Measurements from ENCODE around the gene PRTFDC1. TPM values are rescaled to one million over a fixed set of nuclear protein-coding genes. Genes with fewer than 3 reads are reported as not detected.

PRTFDC1 gene
- total RNA-seq, 1 experiment from 2014 or later, result not detected

DNA sequence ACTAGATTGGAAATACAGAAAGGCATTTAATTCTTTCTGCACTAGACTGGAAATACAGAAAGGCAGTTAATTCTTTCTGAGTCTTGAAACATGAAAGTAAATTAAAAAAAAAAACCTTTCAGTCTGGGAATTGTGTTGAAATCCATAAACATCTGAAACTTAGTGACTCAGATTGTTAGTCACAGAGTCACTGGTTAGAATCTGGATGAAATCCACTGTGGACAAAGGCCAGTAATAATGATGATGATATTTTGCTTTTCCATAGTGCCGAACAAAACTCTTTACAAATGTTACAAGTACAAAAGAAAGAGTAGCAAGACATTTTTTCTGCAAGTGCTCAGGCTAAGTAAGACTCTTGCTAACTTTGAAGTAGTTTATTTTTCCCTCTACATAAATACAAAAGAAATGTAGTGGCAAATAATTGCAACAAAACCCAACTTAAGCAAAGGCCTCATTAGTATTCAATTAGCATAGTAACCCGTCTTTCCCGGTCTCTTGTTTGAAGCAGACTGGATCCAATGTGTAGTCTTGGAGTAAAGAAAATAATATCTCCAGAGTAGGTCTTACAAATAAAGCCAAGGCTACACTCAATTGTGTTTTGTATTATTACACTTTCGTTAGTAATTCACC lies 5.8 kb upstream of the PRTFDC1 start:
- Histone ChIP-seq H3K4me2 (ENCODE audit: low read length) (peak overlapping the region; percentile 51), H3K9ac (ENCODE audit: low read length) (no peak overlapping the region), H3K4me1 (ENCODE audit: control insufficient read depth in 1 of 2, insufficient read depth in 2 of 2, low read length in 2 of 2) (peaks cover 18 to 38% of the 10 kb centered on the region in 2 experiments), H3K27ac (ENCODE audit: low read depth, low read length) (peak overlapping the region; percentile 2; the same call in 1 of the 2 replicates), H3K4me3 (replicated peaks in 1 of 2; ENCODE audit: low read depth in 1 of 2, low read length in 2 of 2) (peak overlapping the region in 1 of 2 experiments; percentile 2; a peak in 1 of 4 replicates), H3K9me3 (ENCODE audit: control insufficient read depth in 1 of 2, insufficient read depth in 1 of 2, low read depth in 1 of 2, low read length in 2 of 2) (no peaks in the 10 kb centered on the region), H3K36me3 (ENCODE audit: control insufficient read depth in 1 of 2, insufficient read depth in 2 of 2, low read length in 2 of 2) (no peaks in the 10 kb centered on the region), H3K9me2 (ENCODE audit: insufficient read depth) (no peaks in the 10 kb centered on the region), H4K20me1 (ENCODE audit: insufficient read depth) (no peaks in the 10 kb centered on the region), H3K27me3 (ENCODE audit: insufficient read depth, low read length) (no peaks in the 10 kb centered on the region), H3K79me2 (ENCODE audit: insufficient read depth, low read length) (no peaks in the 10 kb centered on the region), H2AFZ (ENCODE audit: low read depth, low read length, poor library complexity, severe bottlenecking) (peak overlapping the region; percentile 49)
- ChIA-PET POLR2A (no interaction called here), CTCF (no interaction called here), RAD21 (ENCODE audit: low non-redundant PET in 1 of 2, low total read pairs in 2 of 2, uncharacterized antibody in 2 of 2, unreplicated experiment in 2 of 2) (no interaction called here)
- BruUV-seq (replicated peaks), result no TSS peak
- no peak for ATAC-seq
- intact Hi-C loops (cut with micrococcal nuclease), result no loop called here
- peak; percentile 31 for DNase-seq (ENCODE audit: low read depth, low spot score)
- peak; percentile 94 for TF ChIP-seq CEBPB (IDR thresholded peaks at IDR 0.05; ENCODE audit: low read depth)
- peak; percentile 86 for TF ChIP-seq JUND (IDR thresholded peaks at IDR 0.05)
- peak; percentile 26; the same call in 1 of the 2 replicates for TF ChIP-seq POLR2AphosphoS5 (IDR thresholded peaks at IDR 0.05; ENCODE audit: low read depth, low read length)
- TF ChIP-seq SIN3A (IDR thresholded peaks at IDR 0.05; ENCODE audit: low read depth), result 0 out of 2 replicates have a peak, but pooled peaks have one; percentile 35
- TF ChIP-seq EZH2phosphoT487 (IDR thresholded peaks at IDR 0.05; ENCODE audit: borderline replicate concordance), result no peak
- TF ChIP-seq SP1 (IDR thresholded peaks at IDR 0.05; ENCODE audit: low read depth), result peak; percentile 74
- TF ChIP-seq RAD21 (IDR thresholded peaks at IDR 0.05; ENCODE audit: low read depth), result peak; percentile 9; the same call in 1 of the 2 replicates
- TF ChIP-seq CTCF (IDR thresholded peaks at IDR 0.05 in 2 of 3, conservative IDR thresholded peaks at IDR 0.05 in 1 of 3; ENCODE audit: borderline replicate concordance in 1 of 3, insufficient read depth in 1 of 3, low read depth in 2 of 3, low read length in 2 of 3), result no peak
- TF ChIP-seq SRF (IDR thresholded peaks at IDR 0.05; ENCODE audit: low read depth), result 0 out of 2 replicates have a peak, but pooled peaks have one; percentile 29
- TF ChIP-seq MAX (IDR thresholded peaks at IDR 0.05), result 0 out of 2 replicates have a peak, but pooled peaks have one; percentile 6
- TF ChIP-seq REST (IDR thresholded peaks at IDR 0.05; ENCODE audit: low read depth), result no peak
- TF ChIP-seq YY1 (IDR thresholded peaks at IDR 0.05; ENCODE audit: extremely low read depth, insufficient replicate concordance, low read depth, low read length), result no peak
- no peak for TF ChIP-seq POLR2A (IDR thresholded peaks at IDR 0.05; ENCODE audit: borderline replicate concordance, extremely low read depth, insufficient read depth, insufficient read length)
- no peak for TF ChIP-seq TCF7L2 (IDR thresholded peaks at IDR 0.05; ENCODE audit: borderline replicate concordance, extremely low read depth, insufficient read depth, insufficient read length)
- TF ChIP-seq FOSL1 (IDR thresholded peaks at IDR 0.05; ENCODE audit: low read depth), result peak; percentile 86
- TF ChIP-seq EZH2 (IDR thresholded peaks at IDR 0.05), result no peak
- TF ChIP-seq CBX3 (IDR thresholded peaks at IDR 0.05; ENCODE audit: low read depth), result 0 out of 2 replicates have a peak, but pooled peaks have one; percentile 12
- no peak for TF ChIP-seq ZNF274 (IDR thresholded peaks at IDR 0.05; ENCODE audit: low read depth, low read length)
- TF ChIP-seq EGR1 (IDR thresholded peaks at IDR 0.05; ENCODE audit: low read depth), result no peak

Measured in HCT116 (cell line).